Osteocyte (in vitro differentiated cells): ENCODE data around the gene LRRFIP1. TPM values are rescaled to one million over a fixed set of nuclear protein-coding genes. Genes with fewer than 3 reads are reported as not detected.
A peak's percentile ranks its signal among the peaks of the same experiment; 100 is the strongest.
"Not testable (repeated sequence)": the region's sequence is repeated elsewhere in the genome, so short reads cannot be mapped to it uniquely, and the experiment has no call there.

ENCODE experiments used
- DNase-seq: peaks from one replicate; pipeline ENCODE4 v3.0.0; 2021; ENCODE audit warnings: mixed read lengths; ENCODE audit not compliant: unreplicated experiment; ENCODE audit errors: extremely low spot score
- H3K27ac Mint-ChIP-seq: one replicate; pipeline ENCODE4 v1.8.0; 2021; ENCODE audit warnings: mild to moderate bottlenecking, mixed read lengths; ENCODE audit not compliant: unreplicated experiment
- H3K27me3 Mint-ChIP-seq: one replicate; pipeline ENCODE4 v1.8.0; 2021; ENCODE audit warnings: mixed read lengths; ENCODE audit not compliant: unreplicated experiment
- H3K36me3 Mint-ChIP-seq: one replicate; pipeline ENCODE4 v1.8.0; 2021; ENCODE audit warnings: mixed read lengths; ENCODE audit not compliant: unreplicated experiment
- H3K4me1 Mint-ChIP-seq: one replicate; pipeline ENCODE4 v1.8.0; 2021; ENCODE audit warnings: mixed read lengths; ENCODE audit not compliant: unreplicated experiment
- H3K4me3 Mint-ChIP-seq: one replicate; pipeline ENCODE4 v1.8.0; 2021; ENCODE audit warnings: mild to moderate bottlenecking, moderate library complexity, mixed read lengths; ENCODE audit not compliant: unreplicated experiment
- H3K9me3 Mint-ChIP-seq: one replicate; pipeline ENCODE4 v1.8.0; 2021; ENCODE audit warnings: mixed read lengths; ENCODE audit not compliant: unreplicated experiment
- CTCF ChIP-seq: fragments of 200-600 bp; sonication (generic); IDR thresholded peaks from 2 replicates; pipeline ENCODE4 v1.5.0; 2021; ENCODE audit warnings: antibody characterized with exemption, mild to moderate bottlenecking, moderate library complexity
- total RNA-seq: library from RNA; stranded (reverse); gene quantifications from 2 replicates; pipeline ENCODE4 v1.2.1, GENCODE V29; 2021

Gene LRRFIP1
- total RNA-seq, 1 donor from 2014 or later: 79.9 TPM

DNA sequence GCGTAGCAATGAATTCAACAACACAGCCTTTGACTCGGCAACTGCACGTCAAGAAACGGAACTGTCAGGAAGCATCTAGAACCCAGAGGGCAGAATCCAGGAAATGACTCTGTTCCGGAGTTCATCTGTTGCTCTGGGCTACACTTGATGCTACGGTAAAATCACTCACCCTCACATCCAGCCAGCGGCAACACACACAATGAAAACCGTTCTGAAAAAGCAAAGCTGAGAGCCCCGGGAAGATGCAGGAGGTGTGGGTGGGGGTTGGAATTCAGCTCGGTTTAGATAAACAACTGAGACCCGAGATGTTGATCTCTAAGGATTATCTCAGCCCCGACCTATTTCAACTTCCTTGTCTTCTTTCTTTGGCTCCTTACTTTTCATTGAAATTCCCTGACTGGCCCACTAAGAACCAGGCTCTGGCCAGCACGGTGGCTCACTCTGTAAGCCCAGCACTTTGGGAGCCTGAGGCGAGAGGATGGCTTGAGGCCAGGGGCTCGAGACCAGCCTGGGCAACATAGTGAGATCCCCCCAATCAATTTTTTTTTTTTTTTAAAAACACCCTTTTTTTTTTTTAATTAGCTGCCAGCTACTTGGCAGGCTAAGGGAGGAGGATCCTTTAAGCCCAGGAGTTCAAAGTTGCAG, 23.5 kb upstream of the LRRFIP1 start:
- peak overlapping the region; percentile 86 for H3K27ac Mint-ChIP-seq
- H3K4me1 Mint-ChIP-seq: peaks cover 32% of the 10 kb centered on the region

DNA sequence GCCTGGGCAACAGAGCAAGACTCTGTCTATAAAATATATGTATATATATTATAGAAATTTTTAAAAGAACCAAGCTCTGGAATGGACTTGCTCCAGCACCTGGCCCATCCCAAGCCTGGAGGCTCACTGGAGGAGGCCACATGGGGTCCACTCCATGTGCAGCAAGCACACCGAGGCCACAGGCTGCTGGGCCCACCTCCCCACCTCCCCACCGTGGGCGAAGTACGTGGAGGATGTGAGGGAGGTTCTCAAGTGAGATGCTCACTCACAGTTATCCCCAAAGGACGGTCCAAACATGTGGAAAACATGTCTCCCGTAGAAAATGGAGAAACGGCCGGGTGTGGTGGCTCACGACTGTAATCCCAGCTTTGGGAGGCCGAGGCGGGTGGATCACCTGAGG, 23.0 kb upstream of the LRRFIP1 start:
- Mint-ChIP-seq H3K27me3 (no peaks in the 10 kb centered on the region), H3K36me3 (no peaks in the 10 kb centered on the region), H3K27ac (peak overlapping the region; percentile 86), H3K9me3 (no peaks in the 10 kb centered on the region), H3K4me1 (peaks cover 32% of the 10 kb centered on the region), H3K4me3 (no peak overlapping the region)
- no peak for TF ChIP-seq CTCF
- DNase-seq: no peak

More for the DNA sequence above, 23.5 kb upstream of the LRRFIP1 start:
- DNase-seq: no peak
- Mint-ChIP-seq H3K27me3 (no peaks in the 10 kb centered on the region), H3K4me3 (no peak overlapping the region), H3K9me3 (no peaks in the 10 kb centered on the region), H3K36me3 (no peaks in the 10 kb centered on the region)
- no peak for TF ChIP-seq CTCF

- no peaks in the 10 kb centered on the region for H3K36me3 Mint-ChIP-seq
- no peak for DNase-seq
- no peak overlapping the region for H3K4me3 Mint-ChIP-seq
- peak; percentile 34 for TF ChIP-seq CTCF
- H3K4me1 Mint-ChIP-seq: peaks cover 29% of the 10 kb centered on the region
- H3K27me3 Mint-ChIP-seq: no peaks in the 10 kb centered on the region
- no peak overlapping the region for H3K27ac Mint-ChIP-seq
- H3K9me3 Mint-ChIP-seq: no peaks in the 10 kb centered on the region
These were observed 22.4 kb upstream of the LRRFIP1 start for GRCh38 chr2:237604960-237605359.

GRCh38 chr2:237606522-237606921, 20.9 kb upstream of the LRRFIP1 start:
- H3K9me3 Mint-ChIP-seq: not testable (repeated sequence)

DNA sequence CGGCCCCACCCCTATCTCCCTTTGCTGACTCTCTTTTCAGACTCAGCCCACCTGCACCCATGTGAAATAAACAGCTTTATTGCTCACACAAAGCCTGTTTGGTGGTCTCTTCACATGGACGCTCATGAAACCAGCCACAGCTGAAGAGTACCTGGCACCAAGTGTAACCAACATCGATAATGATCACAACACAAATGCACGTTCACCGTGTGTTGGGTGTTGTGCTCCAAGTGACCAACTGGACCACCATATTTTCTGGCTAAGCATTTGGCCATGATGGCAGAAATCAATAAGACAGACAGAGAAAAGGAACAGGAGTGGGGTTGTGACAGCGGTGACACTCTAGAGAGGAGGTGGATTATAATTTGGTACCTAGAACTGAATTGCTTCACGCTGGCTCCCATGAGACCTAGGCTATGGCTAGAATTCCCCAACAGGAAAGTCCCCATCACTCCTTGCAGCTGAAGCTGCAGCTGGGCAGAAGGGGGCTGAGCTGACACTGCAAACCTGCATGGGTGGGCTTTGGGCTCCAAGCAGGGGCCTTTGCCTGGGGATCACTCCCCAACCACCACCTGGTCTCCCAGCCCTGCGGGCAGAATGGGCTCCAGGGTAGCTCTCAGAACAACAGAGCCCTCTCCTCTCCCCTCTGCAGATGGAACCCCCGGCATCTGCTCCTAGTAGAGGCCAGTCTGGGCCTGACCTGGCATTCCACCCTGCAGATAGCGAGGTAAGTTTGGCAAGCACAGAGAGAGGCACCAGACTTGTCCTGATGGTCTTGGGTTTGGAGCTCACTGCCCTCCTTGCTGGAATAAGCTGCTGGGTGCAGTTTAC, 14.6 kb upstream of the LRRFIP1 start:
- DNase-seq: no peak
- no peak for TF ChIP-seq CTCF
- H3K9me3 Mint-ChIP-seq: no peaks in the 10 kb centered on the region
- H3K4me1 Mint-ChIP-seq: peaks cover 24% of the 10 kb centered on the region
- no peak overlapping the region for H3K4me3 Mint-ChIP-seq
- H3K27me3 Mint-ChIP-seq: no peaks in the 10 kb centered on the region
- no peaks in the 10 kb centered on the region for H3K36me3 Mint-ChIP-seq
- no peak overlapping the region for H3K27ac Mint-ChIP-seq

More at GRCh38 chr2:237606522-237606921, 20.9 kb upstream of the LRRFIP1 start:
- H3K4me3 Mint-ChIP-seq, H3K36me3 Mint-ChIP-seq, H3K27me3 Mint-ChIP-seq, DNase-seq, H3K27ac Mint-ChIP-seq: not testable (repeated sequence)
- H3K4me1 Mint-ChIP-seq: peaks cover 16% of the 10 kb centered on the region
